HG02884 (cell line): ENCODE data around the gene CD8B.
A peak's percentile ranks its signal among the peaks of the same experiment; 100 is the strongest.

Experiments
- ATAC-seq: cut with Tn5 transposase; IDR thresholded peaks from one replicate; pipeline ENCODE4 v1.9.1; 2021; ENCODE audit warnings: mild to moderate bottlenecking, moderate library complexity; ENCODE audit not compliant: unreplicated experiment

The CD8B gene

DNA sequence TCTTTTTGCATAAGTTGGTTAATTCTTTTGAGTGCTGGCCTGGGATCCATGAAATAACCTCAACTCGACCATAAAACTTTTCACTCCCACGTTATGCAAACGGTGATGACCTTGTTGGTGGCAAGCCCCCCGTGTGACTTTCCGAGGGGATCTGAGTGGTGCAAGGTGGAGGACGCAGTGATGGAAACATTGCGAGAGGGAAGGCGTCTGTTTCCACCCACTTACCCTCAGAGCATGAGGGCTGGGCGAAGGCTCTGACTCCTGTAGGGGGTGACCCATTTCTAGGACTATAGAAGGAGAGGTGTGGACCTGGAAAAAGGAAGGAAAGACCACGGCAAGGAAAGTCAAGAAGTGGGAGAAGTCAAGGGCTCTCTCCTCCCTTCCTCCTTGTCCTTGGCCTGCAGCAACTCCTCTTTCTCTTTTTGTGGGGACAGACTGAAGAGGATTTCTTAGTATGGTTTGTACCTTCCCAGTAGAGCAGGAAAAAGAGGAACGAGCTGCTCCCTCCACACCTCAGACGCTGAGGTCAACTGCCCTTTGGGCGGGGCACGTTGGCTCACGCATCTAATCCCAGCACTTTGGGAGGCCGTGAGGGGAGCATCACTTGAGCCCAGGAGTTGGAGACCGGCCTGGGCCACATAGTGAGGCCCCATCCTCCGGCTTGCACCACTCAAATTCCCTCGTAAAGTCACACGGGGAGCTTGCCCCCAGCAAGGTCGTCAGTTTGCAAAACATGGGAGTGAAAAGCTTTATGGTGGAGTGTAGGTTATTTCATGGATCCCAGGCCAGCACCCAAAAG lies 55.4 kb downstream of the CD8B start:
- no peak for ATAC-seq

DNA sequence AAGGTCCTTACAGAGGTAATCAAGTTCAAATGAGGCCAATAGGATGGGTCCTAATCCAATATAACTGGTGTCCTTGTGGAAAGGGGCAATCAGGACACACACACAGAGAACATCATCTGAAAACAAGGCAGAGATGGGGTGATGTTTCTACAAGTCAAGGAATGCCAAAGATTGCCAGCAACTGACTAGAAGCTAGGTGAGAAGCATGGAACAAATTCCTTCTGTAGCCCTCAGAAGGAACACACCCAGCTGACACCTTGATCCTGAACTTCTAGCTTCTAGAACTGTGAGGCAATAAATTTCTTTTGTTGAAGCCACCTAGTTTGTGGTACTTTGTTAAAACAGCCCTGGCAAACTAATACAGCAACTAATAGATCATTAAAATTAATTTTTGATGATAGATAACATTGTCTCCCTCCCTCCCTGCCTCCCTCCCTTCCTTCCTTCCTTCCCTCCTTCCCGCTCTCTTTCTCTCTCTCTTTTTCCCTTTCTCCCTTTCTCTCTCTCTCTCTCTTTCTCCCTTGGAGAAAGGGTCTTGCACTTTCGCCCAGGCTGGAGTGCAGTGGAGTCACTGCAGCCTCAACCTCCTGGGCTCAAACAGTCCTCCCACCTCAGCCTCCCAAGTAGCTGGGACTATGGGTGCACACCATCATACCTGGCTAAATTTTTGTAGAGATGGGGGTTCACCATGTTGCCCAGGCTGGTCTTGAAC lies 60.7 kb downstream of the CD8B start:
- no peak for ATAC-seq

DNA sequence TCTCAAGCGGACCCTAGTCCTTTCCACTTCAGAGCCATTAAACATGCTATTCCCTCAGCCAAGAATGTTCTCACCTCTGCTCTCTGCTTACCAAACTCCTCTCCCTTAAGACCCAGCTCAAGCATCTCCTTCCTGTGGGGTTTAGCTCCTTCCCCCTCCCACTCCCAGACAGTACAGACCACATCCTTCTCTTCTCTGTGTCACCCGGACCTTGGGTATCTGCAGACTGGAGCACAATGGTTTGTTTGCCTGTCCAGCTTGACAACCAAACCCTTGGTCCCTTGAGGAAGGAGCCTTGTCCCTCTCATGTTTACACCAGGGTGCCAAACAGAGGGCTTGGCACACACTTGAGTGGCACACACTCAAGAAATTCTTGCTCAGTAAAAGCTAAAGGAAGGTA lies 66.8 kb downstream of the CD8B start:
- ATAC-seq = no peak

DNA sequence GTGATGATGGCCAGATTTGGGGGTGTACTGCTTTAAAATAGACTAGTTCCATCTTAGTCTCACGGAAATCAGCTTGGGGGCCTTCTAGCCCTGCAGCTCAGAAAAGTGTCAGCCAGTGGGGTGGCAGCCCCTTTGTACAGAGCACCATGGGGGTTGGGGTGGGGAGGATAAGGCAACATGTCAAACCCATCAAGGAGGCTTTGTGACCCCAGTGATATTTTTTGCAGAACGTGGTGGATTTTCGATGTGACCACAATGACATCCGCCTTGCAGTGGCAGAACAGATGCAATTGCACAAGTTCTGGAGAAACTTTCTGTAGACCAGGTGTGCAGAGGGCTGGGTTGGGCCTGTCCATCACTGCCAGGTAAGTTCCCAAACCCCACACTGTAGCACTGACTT lies 67.9 kb downstream of the CD8B start:
- no peak for ATAC-seq

- ATAC-seq = no peak
Measured at GRCh38 chr2:86791573-86791972, 70.1 kb downstream of the CD8B start.

DNA sequence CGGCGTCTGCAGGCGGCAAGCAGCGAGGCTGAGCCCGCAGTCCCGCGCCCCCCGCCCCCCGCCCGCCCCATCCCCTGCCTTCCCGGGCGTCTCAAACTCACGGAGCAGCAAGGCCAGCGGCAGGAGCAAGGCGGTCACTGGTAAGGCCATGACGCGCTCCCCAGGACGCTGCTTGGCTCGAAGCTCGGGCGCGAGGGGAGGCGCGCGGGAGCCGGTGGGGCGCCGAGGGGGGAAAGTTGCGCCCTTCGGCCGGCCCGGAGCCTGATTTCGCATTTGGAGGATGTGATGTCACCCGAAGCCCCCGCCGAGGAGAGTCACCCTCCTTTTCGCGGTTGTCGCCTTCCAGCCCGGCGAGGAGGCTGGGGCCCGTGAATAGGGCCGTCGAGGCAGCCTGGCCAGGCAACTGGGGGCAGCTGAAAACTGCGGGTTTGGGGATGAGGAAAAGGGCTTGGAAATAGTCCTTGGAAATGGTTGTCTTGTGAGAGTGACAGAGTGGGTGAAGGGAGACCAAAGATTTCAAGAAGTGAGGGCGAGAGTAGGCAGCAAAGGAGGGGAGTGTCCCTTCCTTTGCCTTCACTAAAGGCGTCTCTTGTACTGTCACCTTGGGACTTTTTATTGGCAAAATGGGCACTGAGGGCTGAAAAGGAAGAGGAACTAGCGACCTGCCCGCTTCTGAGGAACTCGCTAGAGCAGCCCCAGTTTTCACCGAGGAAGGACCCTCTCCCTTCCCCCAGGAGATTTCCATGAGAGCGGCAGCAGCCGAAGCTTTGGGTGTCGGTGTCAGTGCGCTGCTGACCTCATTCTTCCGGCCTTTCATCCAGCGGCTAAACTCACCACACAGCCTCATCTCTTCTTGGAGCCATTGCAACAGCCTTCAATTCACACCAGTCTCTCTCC lies 70.8 kb downstream of the CD8B start, which contains the start of gene CD8A:
CD8A (minus strand) TSS at position 238 of the 897 bp plus-strand sequence; CDS start at position 150, 88 bp downstream.
- no peak for ATAC-seq

- ATAC-seq = no peak
Measured at GRCh38 chr2:86790134-86790675, 71.5 kb downstream of the CD8B start.

DNA sequence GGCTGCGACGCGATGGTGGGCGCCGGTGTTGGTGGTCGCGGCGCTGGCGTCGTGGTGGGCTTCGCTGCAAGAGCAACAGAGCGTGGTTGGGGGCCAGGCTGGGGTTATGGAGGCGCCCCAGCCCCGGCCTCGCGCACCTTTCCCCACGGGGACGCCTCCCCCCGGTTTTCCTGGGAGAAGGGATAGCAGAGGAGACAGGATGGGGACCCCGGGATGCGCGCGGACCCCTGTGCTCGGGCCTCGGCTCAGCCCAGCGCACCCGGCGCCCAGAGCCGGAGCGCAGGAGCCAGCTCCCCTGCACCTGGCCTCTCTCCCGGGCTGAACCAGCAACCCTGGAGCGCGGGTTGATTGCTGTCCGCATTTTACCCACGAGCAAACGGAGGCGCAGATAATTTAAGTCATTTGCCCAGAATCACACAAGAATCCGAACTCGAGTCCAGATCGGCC lies 72.0 kb downstream of the CD8B start:
- ATAC-seq = no peak

GRCh38 chr2:86788881-86789686 lies 72.6 kb downstream of the CD8B start:
- no peak for ATAC-seq

- no peak for ATAC-seq
Measured at GRCh38 chr2:86788165-86788564, 73.5 kb downstream of the CD8B start.

GRCh38 chr2:86787736-86788135 lies 74.0 kb downstream of the CD8B start:
- no peak for ATAC-seq

- no peak for ATAC-seq
Measured at GRCh38 chr2:86786001-86786536, 75.6 kb downstream of the CD8B start.

DNA sequence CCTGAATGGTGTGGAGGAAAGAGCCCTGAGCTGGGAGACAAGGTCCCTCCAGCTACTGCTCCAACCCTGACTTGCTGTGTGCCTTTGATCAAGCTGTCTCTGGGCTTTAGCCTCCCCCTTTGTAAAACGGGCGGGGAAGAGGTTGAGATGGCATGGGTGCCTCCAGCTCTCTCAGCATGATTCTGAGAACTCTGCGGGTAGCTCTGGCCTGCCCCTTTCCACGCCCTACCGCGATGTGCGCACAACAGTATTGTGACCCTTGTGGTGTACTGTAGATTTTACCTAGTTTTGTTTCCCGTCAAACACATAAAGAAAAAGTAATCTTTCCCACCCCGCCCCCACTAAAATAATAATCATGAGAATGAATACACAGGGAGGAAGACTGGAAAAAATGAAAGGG lies 76.2 kb downstream of the CD8B start:
- ATAC-seq = no peak

DNA sequence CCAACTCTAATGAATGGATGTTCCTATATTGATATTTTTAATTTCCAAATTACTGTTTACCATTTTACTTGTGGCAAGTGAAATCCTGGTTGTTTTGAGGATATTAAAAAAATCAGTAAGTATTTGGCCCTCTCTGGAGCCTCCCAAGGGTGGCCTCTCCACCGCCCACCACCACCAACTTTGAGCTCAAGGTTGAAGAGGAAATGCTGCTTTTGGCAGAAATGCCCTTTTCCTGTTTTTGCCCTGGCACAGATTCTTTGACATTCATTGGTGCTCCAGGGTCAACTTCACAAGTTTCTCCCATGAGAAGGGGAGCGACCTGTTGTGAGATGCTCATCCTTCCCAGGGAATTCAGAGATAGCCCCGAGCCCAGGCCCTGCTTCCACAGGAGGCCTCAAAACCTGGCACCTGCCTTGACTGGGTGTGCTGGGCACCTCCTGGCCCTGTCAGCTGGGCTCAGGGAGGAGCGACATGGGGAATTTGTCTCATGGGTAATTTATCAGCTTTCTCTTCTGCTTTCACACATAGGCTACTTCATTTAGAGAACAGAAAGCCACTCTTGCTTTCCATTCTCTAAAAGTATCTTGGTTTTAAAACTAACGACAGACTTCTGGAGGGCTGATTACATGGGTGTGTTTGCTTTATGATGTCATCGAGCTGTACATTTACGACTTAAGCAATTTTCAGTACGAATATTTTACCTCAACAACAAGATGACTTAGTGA lies 77.9 kb downstream of the CD8B start:
- ATAC-seq = peak; percentile 93

GRCh38 chr2:86782748-86783147 lies 78.9 kb downstream of the CD8B start:
- ATAC-seq = no peak

DNA sequence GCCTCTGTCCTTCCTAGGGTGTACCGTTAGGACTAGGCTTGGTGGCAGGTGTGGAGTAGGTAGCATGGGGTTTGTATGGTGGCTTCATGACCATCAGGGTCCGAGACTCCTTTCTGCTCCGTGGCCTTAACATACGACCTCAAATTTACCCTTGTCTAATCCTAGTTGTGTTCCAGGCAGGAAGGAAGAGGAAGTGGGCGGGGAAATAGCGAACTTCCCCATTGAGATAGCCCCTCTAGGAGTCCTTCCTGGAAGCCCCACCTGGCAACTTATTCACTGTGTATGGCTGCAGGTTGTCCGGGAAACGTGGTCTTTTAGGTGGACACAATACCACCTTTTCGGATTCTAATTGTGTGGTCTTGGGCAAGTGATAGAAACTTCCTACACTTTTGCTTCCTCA lies 80.3 kb downstream of the CD8B start:
- no peak for ATAC-seq

- ATAC-seq = no peak
Measured at GRCh38 chr2:86779971-86780370, 81.7 kb downstream of the CD8B start.

DNA sequence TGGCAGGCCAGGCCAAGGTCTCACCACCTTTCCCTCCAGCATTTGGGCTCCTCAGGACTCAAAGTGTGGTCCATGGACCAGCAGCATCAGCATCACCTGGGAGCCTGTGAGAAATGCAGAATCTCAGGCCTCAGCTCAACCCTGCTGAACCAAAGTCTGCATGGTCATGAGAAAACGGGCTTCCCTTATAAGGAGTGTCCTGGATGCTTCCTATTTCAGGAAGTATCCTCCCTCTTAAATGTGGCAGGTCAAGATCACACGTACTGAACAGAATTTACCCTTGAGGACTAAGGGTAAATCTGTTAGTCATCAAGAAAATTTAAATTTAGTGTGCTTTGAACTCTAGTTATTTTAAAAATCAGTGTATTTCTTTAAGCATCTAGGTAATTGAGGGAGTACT lies 82.7 kb downstream of the CD8B start:
- ATAC-seq = no peak

GRCh38 chr2:86776532-86776931 lies 85.2 kb downstream of the CD8B start:
- ATAC-seq = no peak
